Nephron (organoid): ENCODE measurements around the gene MYL5.

ENCODE experiments used
- H3K27ac Mint-ChIP-seq, 3 experiments: 2 replicates each; pipeline ENCODE4 v1.8.0; 2020; ENCODE audit warnings: mixed read lengths in 3 of 3, mild to moderate bottlenecking in 2 of 3, moderate library complexity in 1 of 3
- H3K27me3 Mint-ChIP-seq: 2 replicates; pipeline ENCODE4 v1.8.0; 2021; ENCODE audit warnings: low read depth, mild to moderate bottlenecking, moderate library complexity, mixed read lengths
- H3K36me3 Mint-ChIP-seq: 2 replicates; pipeline ENCODE4 v1.8.0; 2020; ENCODE audit warnings: low read depth, mixed read lengths
- H3K4me1 Mint-ChIP-seq: 2 replicates; pipeline ENCODE4 v1.8.0; 2020; ENCODE audit warnings: mixed read lengths
- H3K4me3 Mint-ChIP-seq, 3 experiments: 2 replicates each; pipeline ENCODE4 v1.8.0; 2020; ENCODE audit warnings: mild to moderate bottlenecking in 3 of 3, mixed read lengths in 3 of 3, moderate library complexity in 2 of 3
- H3K9me3 Mint-ChIP-seq: 2 replicates; pipeline ENCODE4 v1.8.0; 2020; ENCODE audit warnings: mixed read lengths
- TF ChIP-seq, protein P1 (sequence below), 3 experiments: fragments of 200-600 bp; sonication (generic); IDR thresholded peaks; one replicate each; pipeline ENCODE4 v1.5.0; 2021; ENCODE audit warnings: antibody characterized with exemption in 3 of 3; ENCODE audit not compliant: unreplicated experiment in 3 of 3

Gene MYL5

DNA sequence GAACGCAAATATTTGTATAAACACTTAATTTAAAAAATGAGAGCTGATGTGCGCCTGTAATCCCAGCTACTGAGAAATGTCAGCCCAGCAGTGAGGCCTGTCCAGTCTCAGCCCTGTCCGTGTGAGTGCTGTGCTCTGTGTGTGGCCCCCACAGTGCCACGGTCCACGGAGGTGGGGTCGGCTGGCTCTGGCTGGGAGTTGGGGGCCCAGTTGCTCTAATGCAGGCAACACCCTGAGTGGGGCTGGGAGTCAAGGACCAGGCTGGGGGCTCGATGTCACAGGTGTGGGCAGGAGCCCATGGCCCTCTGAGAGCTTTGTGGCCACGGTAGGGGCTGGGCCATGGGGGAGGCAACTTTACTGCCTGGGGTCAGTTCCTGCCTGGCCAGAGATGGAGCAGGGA, 44.1 kb downstream of the MYL5 start:
- Mint-ChIP-seq H3K27ac (no peak overlapping the region), H3K27me3 (no peaks in the 10 kb centered on the region), H3K9me3 (no peaks in the 10 kb centered on the region), H3K4me1 (peaks cover 39% of the 10 kb centered on the region), H3K4me3 (no peak overlapping the region), H3K36me3 (peaks cover 48% of the 10 kb centered on the region)
- TF ChIP-seq, protein P1, sequence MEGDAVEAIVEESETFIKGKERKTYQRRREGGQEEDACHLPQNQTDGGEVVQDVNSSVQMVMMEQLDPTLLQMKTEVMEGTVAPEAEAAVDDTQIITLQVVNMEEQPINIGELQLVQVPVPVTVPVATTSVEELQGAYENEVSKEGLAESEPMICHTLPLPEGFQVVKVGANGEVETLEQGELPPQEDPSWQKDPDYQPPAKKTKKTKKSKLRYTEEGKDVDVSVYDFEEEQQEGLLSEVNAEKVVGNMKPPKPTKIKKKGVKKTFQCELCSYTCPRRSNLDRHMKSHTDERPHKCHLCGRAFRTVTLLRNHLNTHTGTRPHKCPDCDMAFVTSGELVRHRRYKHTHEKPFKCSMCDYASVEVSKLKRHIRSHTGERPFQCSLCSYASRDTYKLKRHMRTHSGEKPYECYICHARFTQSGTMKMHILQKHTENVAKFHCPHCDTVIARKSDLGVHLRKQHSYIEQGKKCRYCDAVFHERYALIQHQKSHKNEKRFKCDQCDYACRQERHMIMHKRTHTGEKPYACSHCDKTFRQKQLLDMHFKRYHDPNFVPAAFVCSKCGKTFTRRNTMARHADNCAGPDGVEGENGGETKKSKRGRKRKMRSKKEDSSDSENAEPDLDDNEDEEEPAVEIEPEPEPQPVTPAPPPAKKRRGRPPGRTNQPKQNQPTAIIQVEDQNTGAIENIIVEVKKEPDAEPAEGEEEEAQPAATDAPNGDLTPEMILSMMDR (IDR thresholded peaks at IDR 0.05; ENCODE audit: unreplicated experiment in 3 of 3) = no peak

GRCh38 chr4:720111-720860, 45.9 kb downstream of the MYL5 start:
- TF ChIP-seq, protein P1 (IDR thresholded peaks at IDR 0.05; ENCODE audit: unreplicated experiment in 3 of 3) = no peak
- Mint-ChIP-seq H3K36me3 (peaks cover 52% of the 10 kb centered on the region), H3K4me1 (peaks cover 47% of the 10 kb centered on the region), H3K27ac (peak overlapping the region; percentile 51 to 74 (median 58)), H3K9me3 (no peaks in the 10 kb centered on the region), H3K27me3 (no peaks in the 10 kb centered on the region), H3K4me3 (no peak overlapping the region)

DNA sequence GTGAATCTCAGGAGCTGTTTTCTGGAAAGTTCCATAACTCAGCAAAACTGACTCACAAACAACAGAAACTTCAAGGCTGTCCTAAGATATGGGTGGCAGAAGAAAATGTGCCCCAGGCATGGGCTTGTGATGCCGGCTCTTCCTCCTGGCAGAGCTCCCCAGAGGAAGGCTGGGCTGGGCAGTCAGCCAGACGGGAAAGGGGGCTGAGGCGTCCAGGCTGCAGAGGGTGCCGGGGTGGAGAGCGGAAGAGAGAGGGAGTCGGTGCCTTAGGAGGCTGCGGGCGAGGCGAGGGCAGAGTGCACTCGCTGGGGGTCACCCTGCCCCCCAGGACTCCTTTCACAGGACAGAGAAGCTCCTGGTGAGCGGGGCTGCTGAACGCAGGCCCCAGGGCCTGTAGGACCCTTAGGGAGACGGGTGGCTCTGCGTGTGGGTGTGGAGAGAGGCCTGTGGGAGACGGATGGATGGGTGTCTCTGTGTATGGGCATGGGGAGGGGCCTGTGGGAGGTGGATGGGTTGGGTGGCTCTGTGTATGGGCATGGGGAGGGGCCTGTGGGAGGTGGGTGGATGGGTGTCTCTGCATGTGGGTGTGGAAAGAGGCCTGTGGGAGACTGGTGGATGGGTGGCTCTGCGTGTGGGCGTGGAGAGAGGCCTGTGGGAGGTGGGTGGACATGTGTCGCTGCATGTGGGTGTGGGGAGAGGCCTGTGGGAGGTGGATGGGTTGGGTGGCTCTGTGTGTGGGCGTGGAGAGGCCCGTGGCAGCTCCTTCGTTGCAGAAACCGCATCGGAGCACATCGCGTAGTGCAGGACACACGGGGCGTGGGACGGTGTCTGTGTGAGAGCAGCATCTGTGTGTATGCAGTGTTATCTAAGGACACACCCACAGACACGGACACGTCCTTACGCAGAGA, 47.2 kb downstream of the MYL5 start:
- no peaks in the 10 kb centered on the region for H3K9me3 Mint-ChIP-seq
- H3K27ac Mint-ChIP-seq = peak overlapping the region; percentile 55 to 76 (median 74)
- TF ChIP-seq, protein P1 (IDR thresholded peaks at IDR 0.05; ENCODE audit: unreplicated experiment in 3 of 3) = no peak
- H3K4me1 Mint-ChIP-seq = peaks cover 53% of the 10 kb centered on the region
- H3K36me3 Mint-ChIP-seq = peaks cover 55% of the 10 kb centered on the region
- H3K4me3 Mint-ChIP-seq = peak overlapping the region in 1 of 3 experiments; percentile 30
- H3K27me3 Mint-ChIP-seq = no peaks in the 10 kb centered on the region

DNA sequence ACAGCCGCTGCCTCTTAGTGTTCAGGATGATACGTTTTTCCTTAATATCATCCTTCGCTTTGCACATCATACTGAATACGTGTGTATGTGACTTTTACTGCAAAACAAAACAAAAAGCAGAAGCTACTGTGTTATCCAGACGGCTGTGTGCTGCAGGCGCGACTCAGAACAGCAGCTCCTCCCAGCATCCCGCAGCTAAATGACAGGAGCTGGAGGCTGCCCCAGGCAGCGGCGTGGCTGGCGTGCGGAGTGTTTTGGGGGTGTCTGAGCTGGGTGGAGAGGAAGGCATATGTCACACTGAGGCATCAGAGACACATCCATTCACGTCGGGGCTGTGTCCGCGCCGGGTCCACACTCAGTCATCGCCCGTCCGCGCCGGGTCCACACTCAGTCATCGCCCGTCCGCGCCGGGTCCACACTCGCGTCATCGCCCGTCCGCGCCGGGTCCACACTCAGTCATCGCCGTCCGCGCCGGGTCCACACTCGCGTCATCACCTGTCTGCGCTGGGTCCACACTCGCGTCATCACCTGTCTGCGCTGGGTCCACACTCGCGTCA, 47.9 kb downstream of the MYL5 start:
- no peak overlapping the region for H3K4me3 Mint-ChIP-seq
- peaks cover 60% of the 10 kb centered on the region for H3K4me1 Mint-ChIP-seq
- H3K27ac Mint-ChIP-seq = peak overlapping the region; percentile 55 to 76 (median 74)
- no peaks in the 10 kb centered on the region for H3K27me3 Mint-ChIP-seq
- TF ChIP-seq, protein P1 (IDR thresholded peaks at IDR 0.05; ENCODE audit: unreplicated experiment in 3 of 3) = no peak
- no peaks in the 10 kb centered on the region for H3K9me3 Mint-ChIP-seq
- peaks cover 60% of the 10 kb centered on the region for H3K36me3 Mint-ChIP-seq

DNA sequence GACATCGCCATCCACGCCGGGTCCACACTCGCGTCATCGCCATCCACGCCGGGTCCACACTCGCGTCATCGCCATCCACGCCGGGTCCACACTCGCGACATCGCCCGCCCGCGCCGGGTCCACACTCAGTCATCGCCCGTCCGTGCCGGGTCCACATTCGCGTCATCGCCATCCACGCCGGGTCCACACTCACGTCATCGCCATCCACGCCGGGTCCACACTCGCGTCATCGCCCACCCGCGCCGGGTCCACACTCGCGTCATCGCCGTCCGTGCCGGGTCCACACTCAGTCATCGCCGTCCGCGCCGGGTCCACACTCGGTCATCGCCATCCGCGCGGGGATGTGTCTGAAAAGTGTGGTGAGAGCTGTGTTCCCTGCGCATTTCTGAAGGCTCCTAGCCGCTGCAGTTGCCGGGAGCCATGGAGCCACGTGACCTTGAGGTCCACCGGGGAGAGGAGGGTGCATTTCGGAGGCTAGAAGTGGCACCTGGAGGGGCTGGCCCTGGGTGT, 48.6 kb downstream of the MYL5 start:
- Mint-ChIP-seq H3K36me3 (peaks cover 60% of the 10 kb centered on the region), H3K27me3 (no peaks in the 10 kb centered on the region), H3K4me1 (peaks cover 61% of the 10 kb centered on the region), H3K4me3 (no peak overlapping the region), H3K27ac (peak overlapping the region; percentile 72 to 89 (median 81)), H3K9me3 (no peaks in the 10 kb centered on the region)
- TF ChIP-seq, protein P1 (IDR thresholded peaks at IDR 0.05; ENCODE audit: unreplicated experiment in 3 of 3) = no peak
